Germinal center (tissue), 1 donor: ENCODE data around the gene IFT81.

ENCODE experiments used
- DNase-seq: peaks from one replicate; pipeline ENCODE4 v3.0.0; 2012; ENCODE audit warnings: mixed read lengths, low spot score

IFT81 gene

DNA sequence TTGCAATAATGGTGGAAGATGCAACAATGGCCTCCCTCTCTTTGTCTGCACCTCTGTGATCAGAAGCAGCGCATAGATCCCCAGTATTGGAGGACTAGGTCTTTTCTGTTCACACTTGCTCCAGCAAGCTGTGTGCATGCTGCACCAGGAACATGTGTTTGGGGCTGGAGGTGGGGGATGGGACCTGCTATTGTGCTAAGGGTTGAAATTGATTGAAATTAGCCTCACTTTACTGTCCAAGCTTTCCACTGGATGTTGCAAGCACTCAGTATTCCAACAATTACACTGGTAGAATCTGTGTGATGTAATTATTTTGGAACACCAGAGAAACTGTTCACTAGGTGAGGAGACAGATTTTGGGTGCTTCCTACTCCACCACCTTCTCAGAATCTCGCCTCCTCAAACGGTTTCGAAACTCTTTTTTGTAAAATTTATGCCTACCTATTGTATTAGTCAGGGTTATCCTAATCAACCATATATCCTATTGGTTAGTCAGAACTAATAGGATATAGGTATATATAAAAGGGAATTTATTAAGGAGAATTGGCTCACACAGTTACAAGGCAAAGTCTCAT lies 35.6 kb downstream of the IFT81 start:
- DNase-seq = no peak

DNA sequence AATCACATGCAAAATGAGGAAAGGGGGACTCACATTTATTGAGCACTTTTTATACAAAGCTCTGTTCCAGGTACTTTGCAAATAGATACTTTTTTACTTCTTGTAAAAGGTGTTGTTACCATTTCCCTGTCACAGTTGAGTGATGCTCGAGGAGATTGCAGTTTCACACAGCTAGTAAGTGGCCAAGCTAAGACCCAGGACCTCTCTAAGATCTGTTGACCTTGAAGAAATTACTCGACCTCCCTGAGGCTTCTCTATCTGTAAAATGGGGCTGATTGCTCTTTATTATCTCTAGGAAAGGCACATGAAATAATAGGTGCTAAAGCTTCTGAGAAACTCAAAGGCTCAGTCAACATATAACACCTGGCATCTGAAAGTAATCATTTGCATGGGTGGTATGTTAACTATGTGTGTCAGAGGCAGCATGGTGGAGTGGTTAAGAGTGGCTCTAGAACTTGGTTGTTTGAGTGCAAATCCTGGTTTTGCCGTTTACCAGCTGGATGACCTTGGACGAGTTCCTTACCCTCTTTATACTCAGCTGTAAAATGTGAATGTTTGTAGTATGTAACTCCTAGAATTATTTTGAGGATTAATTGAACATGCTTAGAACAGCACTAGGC lies 41.5 kb downstream of the IFT81 start:
- peak; percentile 47 for DNase-seq

DNA sequence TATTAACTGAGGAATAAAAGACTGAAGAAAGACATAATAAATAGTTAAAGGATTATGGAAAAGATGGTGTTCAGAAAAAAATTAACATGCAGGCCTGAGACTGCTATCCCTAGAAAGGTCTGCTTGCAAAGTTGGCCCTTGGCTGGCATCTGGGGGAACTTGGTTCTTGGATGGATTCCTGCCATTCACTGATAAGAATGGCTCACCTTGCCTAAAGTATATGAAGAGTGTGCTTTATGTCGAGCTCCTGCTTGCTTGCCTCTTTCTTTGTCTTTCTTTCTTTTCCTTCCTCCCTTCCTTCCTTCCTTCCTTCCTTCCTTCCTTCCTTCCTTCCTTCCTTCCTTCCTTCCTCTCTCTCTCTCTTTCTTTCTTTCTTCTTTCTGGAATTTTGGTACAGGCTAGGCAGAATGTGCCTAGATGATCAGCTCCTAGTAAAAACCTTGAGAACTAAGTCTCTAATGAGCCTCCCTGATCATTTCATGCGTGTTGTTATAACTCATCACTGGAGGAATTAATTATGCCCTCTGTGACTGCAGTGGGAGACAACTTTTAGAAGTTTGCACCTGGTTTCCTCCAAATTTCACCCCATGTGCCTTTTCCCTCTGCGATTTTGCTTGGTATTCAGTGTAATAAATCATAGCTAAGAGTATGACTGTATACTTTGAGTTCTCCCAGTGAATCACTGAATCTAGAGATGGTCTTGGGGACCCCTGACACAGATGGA lies 44.7 kb downstream of the IFT81 start:
- no peak for DNase-seq

DNA sequence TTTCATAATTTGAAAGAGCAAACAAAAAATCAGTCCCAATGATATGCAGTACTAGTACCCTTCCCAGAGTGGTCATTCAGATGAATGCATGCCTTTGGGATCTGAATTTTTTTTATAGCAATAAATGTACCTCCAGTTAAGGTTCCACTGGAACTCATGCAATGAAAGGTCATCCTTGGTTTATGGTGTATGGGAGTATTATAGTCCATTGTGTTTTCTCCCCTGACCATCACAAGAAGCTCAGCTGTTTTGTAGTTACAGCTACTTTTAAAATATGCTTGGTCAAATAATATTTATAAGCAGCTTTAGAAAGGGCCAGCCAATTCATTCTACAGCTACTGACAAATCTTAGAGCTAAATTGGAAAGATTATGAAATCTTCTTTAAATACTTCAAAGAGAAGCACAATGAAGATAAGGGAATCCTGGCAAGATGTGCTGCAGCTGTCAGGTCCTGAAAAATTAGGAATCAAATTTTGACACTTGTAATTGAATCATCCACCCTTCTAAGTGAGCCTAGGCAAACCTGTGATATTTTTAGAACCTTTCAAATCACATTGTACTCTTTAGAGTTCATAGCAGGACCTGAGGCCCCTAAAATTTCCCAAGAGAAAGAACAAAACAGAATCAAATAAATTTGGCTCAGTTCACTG lies 46.5 kb downstream of the IFT81 start:
- no peak for DNase-seq

DNA sequence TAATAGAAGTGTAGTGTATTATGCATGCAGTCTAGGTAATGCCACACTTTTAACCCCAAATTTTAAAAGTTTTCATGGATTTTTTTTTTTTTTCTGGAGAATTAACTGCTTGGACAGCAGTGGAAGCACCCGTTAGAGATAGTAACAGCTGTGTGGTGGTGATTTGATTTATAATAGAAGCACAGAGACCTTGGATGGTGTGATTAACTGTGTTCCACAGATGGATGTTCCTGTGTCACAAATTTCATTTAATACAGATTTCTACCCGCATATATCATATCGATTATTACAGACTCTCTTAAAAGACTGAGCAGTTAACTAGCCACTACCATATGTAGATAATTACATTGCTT lies 47.0 kb downstream of the IFT81 start:
- no peak for DNase-seq

DNA sequence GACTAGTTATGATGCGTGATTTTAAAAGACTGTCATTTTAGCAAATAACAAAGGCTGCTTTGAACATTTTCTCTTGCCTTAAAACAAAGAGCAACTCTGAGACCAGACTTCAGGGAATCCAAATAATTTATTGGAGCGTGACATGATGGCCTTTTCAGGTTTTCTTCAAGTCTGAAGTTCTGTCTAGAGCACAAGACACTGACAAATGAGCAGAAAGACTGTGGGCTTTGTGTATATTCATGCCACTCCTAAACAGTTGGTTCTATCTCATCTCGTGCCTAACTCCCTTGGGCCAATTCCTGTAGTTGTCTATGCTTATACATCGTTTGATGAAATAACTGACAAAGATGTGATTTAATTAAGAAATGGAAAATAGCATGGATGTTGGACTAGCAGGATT lies 47.5 kb downstream of the IFT81 start:
- DNase-seq = no peak

DNA sequence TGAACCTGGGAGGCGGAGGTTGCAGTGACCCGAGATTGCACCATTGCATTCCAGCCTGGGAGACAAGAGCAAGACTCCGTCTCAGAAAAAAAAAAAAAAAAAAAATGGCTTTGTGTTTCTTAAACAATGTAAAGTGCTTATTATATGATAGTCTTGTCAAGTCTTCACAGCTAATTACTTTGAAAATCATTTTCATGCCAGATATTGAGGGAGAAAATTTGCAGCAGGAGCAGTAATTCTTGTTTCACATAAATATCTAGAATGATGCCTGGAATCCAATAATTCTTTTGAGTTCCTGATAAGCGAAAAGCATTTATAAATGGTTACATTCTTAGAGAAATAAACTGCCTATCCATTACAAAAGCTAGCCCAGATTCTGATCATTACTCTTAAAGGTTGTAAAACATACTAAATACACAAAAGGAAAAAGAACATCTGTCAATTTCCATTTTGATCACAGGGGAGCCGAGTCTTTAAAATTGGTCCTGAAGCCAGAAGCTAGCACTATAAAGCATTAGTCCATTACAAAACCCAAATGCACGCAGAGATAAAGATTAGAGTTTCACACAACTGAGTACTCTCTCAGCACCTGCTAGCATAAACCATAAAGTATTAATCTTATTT lies 50.3 kb downstream of the IFT81 start:
- DNase-seq = no peak

DNA sequence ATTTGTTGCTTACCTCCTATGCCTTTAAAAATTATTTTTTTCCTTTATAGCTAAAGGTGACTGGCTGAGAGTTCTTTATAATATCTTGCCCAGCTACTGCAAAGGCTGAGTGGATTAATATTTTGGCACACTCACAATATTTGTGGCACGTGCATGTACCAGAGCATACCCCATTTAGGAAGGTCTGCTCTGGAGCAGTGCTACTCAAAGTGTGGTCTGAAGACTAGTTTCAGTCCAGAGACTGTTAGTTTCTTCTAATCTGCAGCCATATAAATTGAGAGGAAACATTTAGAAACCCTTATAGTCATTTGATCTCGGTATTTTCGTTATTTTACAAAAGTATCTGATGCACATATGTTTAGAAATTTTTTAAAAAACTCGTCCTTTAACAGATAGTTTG lies 51.0 kb downstream of the IFT81 start:
- no peak for DNase-seq

DNA sequence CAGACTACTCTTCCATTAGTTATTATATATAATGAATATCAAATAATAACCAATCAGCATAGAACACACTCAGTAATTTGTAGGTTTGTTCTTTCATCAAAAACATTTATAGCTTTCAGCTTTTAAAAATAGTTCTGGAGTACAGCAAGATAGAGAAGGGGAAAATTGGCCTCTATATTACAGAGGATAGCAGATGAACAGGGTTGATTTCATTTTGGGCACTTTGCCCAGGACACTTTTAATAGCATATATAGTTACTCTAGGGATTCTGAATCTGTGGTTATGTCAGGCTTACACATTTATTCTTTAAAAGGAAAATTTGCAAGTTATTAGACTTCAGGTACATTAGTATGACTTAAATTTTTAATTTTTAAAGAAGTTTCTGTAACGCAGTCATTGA lies 52.6 kb downstream of the IFT81 start:
- no peak for DNase-seq

DNA sequence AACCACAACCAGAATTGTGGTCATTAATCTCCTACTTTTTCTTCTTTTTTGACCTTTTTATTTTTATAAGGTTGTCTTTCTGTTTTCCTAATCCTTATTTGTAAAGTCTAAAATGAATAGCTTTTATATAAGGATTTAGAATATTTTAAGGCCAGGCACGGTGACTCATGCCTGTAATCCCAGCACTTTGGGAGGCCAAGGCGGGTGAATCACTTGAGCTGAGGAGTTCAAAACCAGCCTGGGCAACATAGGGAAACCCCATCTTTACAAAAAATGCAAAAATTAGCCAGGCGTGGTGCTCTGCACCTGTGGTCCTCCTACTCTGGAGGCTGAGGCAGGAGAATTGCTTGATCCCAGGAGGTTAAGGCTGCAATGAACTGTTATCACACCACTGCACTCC lies 55.1 kb downstream of the IFT81 start:
- DNase-seq = no peak

DNA sequence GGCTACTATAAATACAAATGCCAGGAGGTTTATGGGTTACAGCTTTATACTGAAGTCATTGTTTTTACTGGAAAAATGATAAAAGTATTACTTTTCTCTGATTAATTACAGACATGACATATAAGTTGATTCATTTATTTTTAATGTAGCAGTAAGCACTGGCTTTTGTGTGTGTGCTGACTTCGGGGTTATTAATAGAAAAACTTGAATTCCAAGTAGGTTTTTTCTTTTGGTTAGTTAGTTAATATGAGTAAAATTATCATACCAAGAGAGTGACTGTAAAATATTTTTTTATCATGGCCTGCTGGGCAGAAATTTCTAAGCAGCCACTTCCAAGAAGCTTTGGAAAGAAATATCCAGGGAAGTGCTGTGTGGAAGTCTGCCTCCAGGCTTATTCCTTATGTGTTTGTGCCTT lies 56.4 kb downstream of the IFT81 start:
- no peak for DNase-seq

DNA sequence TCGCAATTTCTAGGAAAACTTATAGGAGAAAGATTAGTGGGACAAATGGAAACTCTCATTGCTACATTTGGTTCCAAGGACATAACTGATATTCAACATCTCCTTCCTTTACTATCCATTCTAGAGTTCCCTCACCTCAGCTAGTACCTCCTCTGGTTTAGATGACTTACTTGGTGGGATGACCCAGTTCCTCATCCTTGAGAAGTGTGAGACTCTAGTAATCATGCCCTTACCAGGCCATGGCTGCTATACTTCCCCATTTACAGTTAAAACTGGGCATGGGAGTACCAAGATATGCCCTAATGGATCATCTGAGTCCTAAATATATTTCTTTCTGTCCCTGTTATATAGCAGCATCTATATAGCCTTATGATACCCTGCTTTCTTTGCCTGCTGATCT lies 58.1 kb downstream of the IFT81 start:
- DNase-seq = no peak

DNA sequence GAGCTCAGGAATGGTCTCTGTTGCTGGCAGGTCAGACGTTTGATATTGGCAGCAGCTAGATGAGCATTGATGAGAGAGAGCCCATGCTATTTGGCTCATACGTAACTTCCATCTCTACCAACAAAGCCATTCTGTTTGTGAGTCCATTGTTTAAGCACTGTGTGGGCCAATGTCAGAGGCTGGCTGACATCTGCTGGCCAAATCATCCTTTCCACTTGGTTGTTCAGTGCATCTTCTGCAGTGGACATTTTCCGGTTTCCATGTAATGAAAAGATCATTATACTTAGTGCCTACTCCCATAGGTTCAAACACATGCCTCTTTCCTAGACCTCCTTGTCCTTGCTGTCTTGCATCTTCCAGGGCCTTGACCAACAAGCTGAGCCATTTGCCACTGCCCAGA lies 59.2 kb downstream of the IFT81 start:
- DNase-seq = no peak

DNA sequence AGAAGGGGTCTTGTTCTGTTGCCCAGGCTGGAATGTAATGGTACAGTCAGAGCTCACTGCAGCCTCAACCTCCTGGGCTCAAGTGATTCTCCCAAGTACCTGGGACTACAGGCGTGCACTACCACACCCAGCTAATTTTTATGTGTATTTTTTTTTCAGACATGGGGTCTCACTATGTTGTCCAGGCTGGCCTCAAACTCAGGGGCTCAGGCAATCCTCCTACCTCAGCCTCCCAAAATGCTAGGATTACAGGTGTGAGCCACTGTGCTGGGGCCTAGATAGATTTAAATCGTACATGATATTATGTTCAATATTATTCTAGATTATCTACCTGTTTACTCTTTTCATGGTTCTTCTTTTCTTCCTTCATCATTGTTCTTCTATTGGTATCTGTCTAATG lies 61.5 kb downstream of the IFT81 start:
- DNase-seq = no peak

DNA sequence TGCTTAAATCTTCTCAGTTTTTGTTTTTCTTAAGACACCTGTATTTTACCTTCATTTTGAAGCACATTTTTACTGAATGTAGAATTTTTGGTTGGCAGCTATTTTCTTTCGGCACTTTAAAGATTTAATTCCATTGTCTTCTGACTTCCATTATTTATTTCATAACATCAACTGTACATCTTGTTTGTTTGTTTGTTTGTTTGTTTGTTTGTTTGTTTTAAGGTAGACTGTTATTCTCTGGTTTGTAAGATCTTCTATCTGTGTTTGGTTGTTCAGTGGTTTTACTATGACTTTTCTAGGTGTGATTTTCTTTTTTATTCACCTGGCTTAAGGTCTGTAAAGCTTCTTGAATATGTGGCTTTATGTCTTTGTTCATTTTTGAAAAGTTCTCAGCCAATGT lies 61.9 kb downstream of the IFT81 start:
- no peak for DNase-seq

DNA sequence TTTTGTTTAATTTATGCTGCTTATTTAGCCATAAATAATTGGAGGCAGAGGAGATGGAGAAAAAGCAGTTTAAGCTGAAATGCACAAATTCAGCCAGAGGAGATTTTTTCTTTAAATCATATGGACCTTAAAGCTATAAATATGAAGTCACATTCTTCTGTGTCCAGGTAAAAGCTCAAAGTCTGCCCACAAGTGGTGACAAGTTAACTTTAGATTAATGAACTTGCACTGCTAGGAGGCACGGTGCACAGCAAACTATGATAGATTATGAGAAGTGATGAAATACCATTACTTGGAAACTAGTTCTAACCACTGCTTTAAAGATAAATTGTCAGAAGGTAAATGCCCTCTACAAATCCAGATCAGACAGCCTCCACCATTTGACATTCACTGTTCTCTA lies 69.0 kb downstream of the IFT81 start:
- no peak for DNase-seq

DNA sequence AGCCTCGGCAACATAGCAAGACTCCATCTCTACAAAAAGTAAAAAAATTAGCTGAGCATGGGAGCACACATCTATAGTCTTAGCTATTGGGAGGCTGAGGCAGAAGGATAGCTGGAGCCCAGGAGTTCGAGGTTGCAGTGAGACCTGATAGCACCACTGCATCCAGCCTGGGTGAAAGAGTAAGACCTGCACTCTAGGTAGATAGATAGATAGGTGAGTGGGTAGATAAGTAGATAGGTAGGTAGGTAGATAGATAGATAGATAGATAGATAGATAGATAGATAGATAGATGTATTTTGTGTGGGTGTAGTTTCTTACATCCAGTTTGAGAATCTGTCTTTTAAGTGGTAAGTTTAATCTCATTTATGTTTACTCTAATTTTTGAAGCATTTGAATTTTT lies 72.8 kb downstream of the IFT81 start:
- DNase-seq = no peak

DNA sequence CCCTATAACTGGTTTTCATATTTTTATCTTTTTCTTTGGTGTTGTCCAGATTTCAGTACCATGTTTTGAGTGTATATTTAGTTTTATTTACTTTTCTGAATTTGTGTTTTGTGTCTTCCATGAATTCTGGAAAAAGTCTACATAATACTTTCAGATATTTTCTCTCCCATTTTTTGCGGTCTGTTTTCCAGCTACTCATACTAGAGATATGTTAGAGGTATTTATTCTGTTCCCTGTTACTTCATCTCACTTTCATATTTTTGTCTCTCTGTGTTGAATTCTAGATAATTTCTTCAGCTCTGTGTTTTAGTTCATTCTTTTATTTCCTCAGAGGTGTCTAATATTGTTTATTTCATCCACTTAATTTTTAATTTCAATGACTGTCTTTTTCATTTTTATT lies 74.2 kb downstream of the IFT81 start:
- DNase-seq = no peak

DNA sequence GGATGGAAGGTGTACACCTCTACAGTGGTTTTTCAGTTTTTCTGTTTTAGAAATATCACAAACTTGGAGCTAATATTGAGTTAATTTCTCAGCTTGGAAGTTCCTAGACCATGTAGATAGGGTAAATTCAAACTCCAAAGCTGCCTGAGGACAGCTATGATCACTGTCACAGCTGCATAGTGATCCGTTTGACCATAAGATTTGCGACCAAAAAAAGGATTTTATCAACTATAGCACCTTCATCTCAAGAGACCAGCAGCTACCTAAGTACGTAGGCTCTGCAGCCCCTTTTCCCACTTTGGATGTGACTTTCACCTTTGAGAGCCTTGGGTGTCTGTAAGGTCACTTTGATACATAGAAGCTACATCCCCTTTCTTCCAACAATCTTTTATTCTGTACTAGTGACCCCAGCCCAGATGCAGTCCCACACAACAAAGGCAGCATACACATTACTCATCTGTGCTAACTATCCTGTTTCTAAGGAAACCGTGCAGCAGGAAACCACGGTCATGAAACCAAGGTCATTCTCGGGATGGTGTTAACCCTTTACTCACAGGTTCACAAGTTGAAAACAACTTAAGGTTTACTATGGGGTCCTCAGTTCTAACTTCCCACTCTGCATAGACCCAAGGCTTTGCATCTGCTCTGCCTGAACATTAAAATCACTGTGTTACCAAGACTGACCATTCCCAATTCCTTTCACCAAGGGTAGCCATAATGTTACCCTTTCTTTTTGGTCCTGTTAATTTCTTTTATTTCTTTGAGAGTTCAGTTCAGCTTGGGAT lies 75.4 kb downstream of the IFT81 start:
- DNase-seq = no peak

DNA sequence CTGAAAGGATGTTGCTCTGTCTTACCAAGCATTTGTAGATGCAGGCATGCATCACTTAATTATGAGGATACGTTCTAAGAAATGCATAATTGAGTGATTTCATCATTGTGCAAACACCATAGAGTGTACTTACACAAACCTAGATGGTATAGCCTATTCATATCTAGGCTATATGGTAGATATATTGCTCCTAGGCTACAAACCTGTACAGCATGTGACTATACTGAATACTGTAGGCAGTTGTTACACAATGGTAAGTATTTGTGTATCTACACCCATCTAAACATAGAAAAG lies 75.9 kb downstream of the IFT81 start:
- no peak for DNase-seq

DNA sequence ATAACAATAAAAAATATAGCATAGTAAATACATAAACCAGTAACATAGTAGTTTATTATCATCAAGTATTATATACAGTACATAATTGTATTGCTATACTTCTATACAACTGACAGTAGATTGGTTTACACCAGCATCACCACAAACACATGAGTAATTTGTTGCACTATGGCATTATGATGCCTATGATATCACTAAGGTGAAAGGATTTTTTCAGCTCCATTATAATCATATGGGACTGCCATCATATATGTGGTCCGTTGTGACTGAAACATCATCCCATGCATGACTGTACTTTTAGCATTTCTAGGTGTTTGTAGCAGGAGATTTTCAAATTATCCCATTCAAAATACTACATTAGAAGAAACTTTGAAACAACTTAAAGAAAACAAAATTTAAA lies 77.8 kb downstream of the IFT81 start:
- DNase-seq = no peak

DNA sequence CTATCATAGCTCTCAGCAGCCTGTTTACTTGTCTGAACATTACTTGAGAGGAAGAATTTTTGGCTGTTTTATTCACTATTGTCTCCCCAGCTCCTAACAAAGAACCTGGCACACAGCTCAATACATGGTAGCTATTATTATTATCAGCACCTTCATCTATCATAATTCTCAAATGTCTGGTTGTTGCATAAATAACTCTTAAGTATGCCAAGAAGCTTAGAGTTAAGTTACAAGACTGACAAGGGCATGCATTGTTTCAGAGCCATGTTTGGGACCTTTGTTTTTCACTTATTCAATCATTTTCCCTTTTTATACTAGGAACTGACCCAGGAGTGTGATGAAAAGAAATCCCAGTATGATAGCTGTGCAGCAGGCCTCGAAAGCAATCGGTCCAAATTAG lies 79.4 kb downstream of the IFT81 start:
- DNase-seq = no peak
